HEK293T (cell line): ENCODE results near the gene KIFC1.

Source experiments
- CTCF ChIA-PET: fragments of 350-600 bp; formaldehyde crosslinking; extraction: SDS; loops from one replicate; lab custom pipeline; 2021; ENCODE audit warnings: antibody characterized with exemption, inconsistent platforms; lab: Yijun Ruan, JAX
- POLR2A ChIA-PET: fragments of 350-600 bp; formaldehyde crosslinking; extraction: SDS; loops from one replicate; lab custom pipeline; 2020; ENCODE audit warnings: antibody characterized with exemption, inconsistent platforms; lab: Yijun Ruan, JAX
- DNase-seq: peaks from one replicate; pipeline ENCODE4 v3.0.0; 2012; ENCODE audit warnings: mixed read lengths; ENCODE audit errors: extremely low spot score
- ARNT ChIP-seq: fragments of 450-650 bp; IDR thresholded peaks from 2 replicates; pipeline ENCODE4 v1.6.1; 2017; ENCODE audit warnings: mild to moderate bottlenecking
- BHLHE40 ChIP-seq: fragments of 450-650 bp; IDR thresholded peaks from 2 replicates; pipeline ENCODE4 v1.6.1; 2016; ENCODE audit warnings: mild to moderate bottlenecking, moderate library complexity, borderline replicate concordance
- CTBP1 ChIP-seq: fragments of 450-650 bp; IDR thresholded peaks from 2 replicates; pipeline ENCODE4 v1.6.1; 2016; ENCODE audit warnings: borderline replicate concordance
- ELF4 ChIP-seq: fragments of 450-650 bp; IDR thresholded peaks from 2 replicates; pipeline ENCODE4 v1.6.1; 2017; ENCODE audit warnings: antibody characterized with exemption
- FOXA1 ChIP-seq: fragments of 450-650 bp; IDR thresholded peaks from 2 replicates; pipeline ENCODE4 v1.6.1; 2016; ENCODE audit warnings: mild to moderate bottlenecking
- FOXK2 ChIP-seq: fragments of 450-650 bp; IDR thresholded peaks from 2 replicates; pipeline ENCODE4 v1.6.1; 2016; ENCODE audit warnings: mild to moderate bottlenecking
- FOXM1 ChIP-seq: fragments of 450-650 bp; IDR thresholded peaks from 2 replicates; pipeline ENCODE4 v1.6.1; 2017; ENCODE audit warnings: mild to moderate bottlenecking, borderline replicate concordance
- HDGF ChIP-seq: fragments of 450-650 bp; IDR thresholded peaks from 2 replicates; pipeline ENCODE4 v1.6.1; 2017; ENCODE audit warnings: antibody characterized with exemption, borderline replicate concordance
- L3MBTL2 ChIP-seq: fragments of 450-650 bp; conservative IDR thresholded peaks from 2 replicates; pipeline ENCODE4 v1.6.1; 2016; ENCODE audit warnings: mild to moderate bottlenecking
- LEF1 ChIP-seq: fragments of 450-650 bp; IDR thresholded peaks from 2 replicates; pipeline ENCODE4 v1.6.1; 2017; ENCODE audit warnings: mild to moderate bottlenecking, borderline replicate concordance
- NFRKB ChIP-seq: fragments of 450-650 bp; IDR thresholded peaks from 2 replicates; pipeline ENCODE4 v1.6.1; 2016; ENCODE audit warnings: mild to moderate bottlenecking, moderate library complexity
- PKNOX1 ChIP-seq: fragments of 450-650 bp; IDR thresholded peaks from 2 replicates; pipeline ENCODE4 v1.6.1; 2016
- SP1 ChIP-seq: fragments of 450-650 bp; IDR thresholded peaks from 2 replicates; pipeline ENCODE4 v1.6.1; 2017
- SUZ12 ChIP-seq: fragments of 450-650 bp; IDR thresholded peaks from 2 replicates; pipeline ENCODE4 v1.6.1; 2016; ENCODE audit warnings: mild to moderate bottlenecking
- TARDBP ChIP-seq: fragments of 450-650 bp; IDR thresholded peaks from 2 replicates; pipeline ENCODE4 v1.6.1; 2016
- ZNF384 ChIP-seq: fragments of 450-650 bp; IDR thresholded peaks from 2 replicates; pipeline ENCODE4 v1.6.1; 2016

KIFC1 gene

GRCh38 chr6:33438978-33439594, 47.5 kb downstream of the KIFC1 start:
- DNase-seq = no peak
- ChIA-PET POLR2A (interaction anchor here (3.9 kb wide), 1 partner anchor 14 kb away, joined by 18 read pairs; the partner anchor contains the start of gene ZBTB9), CTCF (no interaction called here)
- TF ChIP-seq TARDBP (no peak), FOXA1 (no peak)

GRCh38 chr6:33439956-33440648, 48.5 kb downstream of the KIFC1 start:
- TF ChIP-seq SP1 (no peak), ELF4 (no peak), NFRKB (no peak), FOXA1 (no peak), ARNT (no peak), BHLHE40 (no peak), ZNF384 (no peak), FOXM1 (no peak)
- ChIA-PET CTCF (no interaction called here), POLR2A (interaction anchor here (1.0 to 3.9 kb wide), 3 partner anchors 10 to 23 kb away, joined by 3 to 18 read pairs (median 3); partner anchors contain the start of gene ZBTB9)
- DNase-seq = no peak

- ChIA-PET CTCF (no interaction called here), POLR2A (interaction anchor here (1.0 to 3.9 kb wide), 2 partner anchors 9 to 13 kb away, joined by 3 to 18 read pairs; partner anchors contain the start of gene ZBTB9)
- TF ChIP-seq NFRKB (no peak), SUZ12 (no peak), SP1 (no peak), BHLHE40 (no peak), ELF4 (no peak), L3MBTL2 (no peak), FOXA1 (no peak), LEF1 (no peak), FOXK2 (no peak), PKNOX1 (no peak), ARNT (no peak), FOXM1 (no peak), ZNF384 (no peak), TARDBP (no peak), CTBP1 (no peak), HDGF (no peak)
- DNase-seq = no peak
These were observed 49.2 kb downstream of the KIFC1 start for GRCh38 chr6:33440649-33441309.

GRCh38 chr6:33441457-33441856, 49.8 kb downstream of the KIFC1 start:
- CTCF ChIA-PET = no interaction called here
- no peak for TF ChIP-seq SP1
- TF ChIP-seq HDGF = no peak
- TF ChIP-seq ELF4 = no peak
- TF ChIP-seq CTBP1 = no peak
- TF ChIP-seq BHLHE40 = no peak
- no peak for TF ChIP-seq FOXK2
- no peak for TF ChIP-seq L3MBTL2
- TF ChIP-seq TARDBP = no peak
- no peak for TF ChIP-seq ARNT
- TF ChIP-seq NFRKB = no peak
- no peak for TF ChIP-seq ZNF384
- no peak for TF ChIP-seq FOXM1
- no peak for TF ChIP-seq LEF1
- no peak for TF ChIP-seq SUZ12
- no peak for TF ChIP-seq PKNOX1
- TF ChIP-seq FOXA1 = no peak
- DNase-seq = no peak
- POLR2A ChIA-PET = interaction anchor here (1.0 to 3.9 kb wide), 2 partner anchors 8 to 12 kb away, joined by 3 to 18 read pairs; partner anchors contain the start of gene ZBTB9

- ChIA-PET CTCF (no interaction called here), POLR2A (interaction anchor here (1.0 to 3.9 kb wide), 2 partner anchors 8 to 11 kb away, joined by 3 to 18 read pairs; partner anchors contain the start of gene ZBTB9)
- no peak for DNase-seq
- TF ChIP-seq BHLHE40 (no peak), ARNT (no peak), FOXK2 (no peak), FOXA1 (no peak), ZNF384 (no peak), NFRKB (no peak), ELF4 (no peak), SP1 (no peak), SUZ12 (no peak), TARDBP (no peak), LEF1 (no peak), L3MBTL2 (no peak), PKNOX1 (no peak)
These were observed 50.7 kb downstream of the KIFC1 start for GRCh38 chr6:33442283-33442682.
